IPS-NIHi7 (cell line): ENCODE results near the gene APEH.
"Not testable (repeated sequence)": the region's sequence is repeated elsewhere in the genome, so short reads cannot be mapped to it uniquely, and the experiment has no call there.

ENCODE experiments used
- DNase-seq: peaks from one replicate; pipeline ENCODE4 v3.0.0; 2012; ENCODE audit warnings: mixed read lengths; ENCODE audit errors: extremely low spot score

Gene APEH

DNA sequence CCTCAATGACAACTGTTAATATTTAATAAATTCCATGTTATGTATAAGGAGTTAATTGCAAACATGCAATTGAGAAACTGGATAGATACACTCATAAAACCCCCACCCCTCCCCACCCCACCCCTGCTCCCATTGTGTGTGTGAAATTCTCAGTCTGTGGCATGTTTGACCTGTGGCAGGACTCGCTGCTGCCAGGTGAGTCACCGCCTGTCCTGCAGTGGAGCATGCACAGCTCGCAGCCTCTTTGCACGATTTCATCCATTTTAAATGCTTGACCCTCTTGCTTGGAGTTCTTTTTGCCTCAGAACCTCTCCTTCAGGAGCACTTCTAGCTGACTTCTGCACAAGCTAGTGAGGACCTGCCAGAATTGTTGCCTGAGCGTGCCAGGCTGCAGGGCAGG lies 5.3 kb upstream of the APEH start:
- DNase-seq = no peak

- DNase-seq = no peak
These were observed 4.8 kb upstream of the APEH start for GRCh38 chr3:49669352-49669751.

GRCh38 chr3:49670940-49671290 lies 3.2 kb upstream of the APEH start:
- no peak for DNase-seq

GRCh38 chr3:49671291-49672288 lies 2.6 kb upstream of the APEH start:
- peak; percentile 91 for DNase-seq

- no peak for DNase-seq
These were observed 933 bp upstream of the APEH start for GRCh38 chr3:49673121-49673714.

GRCh38 chr3:49674497-49674983 lies 389 bp downstream of the APEH start:
- DNase-seq = no peak

GRCh38 chr3:49675912-49676311 lies 1.8 kb downstream of the APEH start:
- no peak for DNase-seq

GRCh38 chr3:49680493-49681231 lies 6.5 kb downstream of the APEH start:
- no peak for DNase-seq

GRCh38 chr3:49681232-49681522 lies 7.0 kb downstream of the APEH start:
- DNase-seq = no peak

DNA sequence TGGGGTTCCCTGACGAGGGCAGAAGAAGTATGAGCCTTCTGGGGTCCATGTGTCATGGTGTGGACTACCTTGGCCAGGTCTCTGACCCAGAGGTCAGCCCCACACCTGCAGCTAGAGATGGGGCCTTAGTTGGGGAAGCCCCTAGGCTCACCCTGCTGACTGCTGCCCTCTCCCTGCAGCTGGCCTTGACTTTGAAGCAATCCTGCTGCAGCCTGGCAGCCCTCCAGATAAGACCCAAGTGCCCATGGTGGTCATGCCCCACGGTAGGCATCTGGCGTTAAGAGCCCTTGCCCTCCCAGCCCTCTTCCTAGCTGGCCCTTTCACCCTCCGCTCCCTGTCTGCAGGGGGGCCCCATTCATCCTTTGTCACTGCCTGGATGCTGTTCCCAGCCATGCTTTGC lies 7.4 kb downstream of the APEH start:
- DNase-seq = no peak

DNA sequence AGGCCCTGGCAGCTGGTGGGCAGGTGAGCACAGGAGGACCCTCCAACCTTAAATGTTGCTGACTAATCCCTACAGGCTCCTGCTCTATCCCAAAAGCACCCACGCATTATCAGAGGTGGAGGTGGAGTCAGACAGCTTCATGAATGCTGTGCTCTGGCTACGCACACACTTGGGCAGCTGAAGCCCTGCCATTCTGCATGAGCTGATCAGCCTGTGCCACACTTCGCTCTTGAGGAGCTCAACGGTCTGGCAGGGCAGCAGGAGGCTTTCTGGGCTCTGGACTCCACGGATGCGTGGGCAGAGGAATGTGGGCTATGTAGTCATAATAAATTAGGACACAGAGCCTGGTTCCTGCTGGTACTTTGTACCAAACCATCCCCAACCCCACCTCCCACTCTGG lies 9.0 kb downstream of the APEH start:
- no peak for DNase-seq

- not testable (repeated sequence) for DNase-seq
These were observed 10.3 kb downstream of the APEH start for GRCh38 chr3:49684453-49684852.

DNA sequence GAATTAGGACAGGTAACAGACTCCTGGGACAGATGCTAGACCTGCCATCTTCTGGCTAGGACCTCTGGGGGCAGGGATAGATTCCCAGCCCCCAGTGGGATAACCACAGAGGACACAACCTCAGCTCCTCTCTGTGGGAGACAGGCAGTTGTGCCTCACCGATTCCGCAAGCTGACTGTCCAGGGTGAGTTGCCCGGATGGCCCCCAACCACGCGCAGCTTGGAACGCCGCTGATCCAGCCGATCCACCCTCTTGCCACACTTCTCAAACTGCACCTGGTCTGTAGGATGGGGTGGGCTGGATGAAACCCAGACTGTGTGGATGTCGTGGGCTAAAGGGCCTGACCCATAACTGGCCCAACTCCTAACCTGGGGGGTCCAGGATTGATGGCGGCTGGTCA lies 11.0 kb downstream of the APEH start:
- DNase-seq = not testable (repeated sequence)

DNA sequence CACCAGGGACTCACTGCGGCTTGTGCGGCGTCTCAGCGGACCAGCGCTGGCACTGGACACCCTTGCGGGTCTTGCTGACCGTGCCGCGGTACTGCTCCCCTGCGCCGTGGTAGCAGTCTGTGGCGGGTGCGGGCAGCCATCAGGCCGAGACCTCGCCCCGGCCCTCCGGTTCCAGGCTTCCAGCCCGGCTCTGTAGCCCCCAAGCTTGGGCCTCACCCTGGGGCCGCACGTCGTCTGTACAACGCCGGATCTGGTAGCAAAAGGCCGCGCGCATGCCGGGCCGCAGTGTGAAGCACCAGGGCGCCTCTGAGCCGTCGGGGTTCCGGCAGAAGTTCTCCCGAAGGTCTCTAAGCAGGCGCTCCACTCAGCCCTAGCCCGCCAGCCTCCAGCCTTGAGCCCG lies 11.7 kb downstream of the APEH start:
- not testable (repeated sequence) for DNase-seq

- peak; percentile 33 for DNase-seq
These were observed 12.2 kb downstream of the APEH start for GRCh38 chr3:49686346-49686745.

DNA sequence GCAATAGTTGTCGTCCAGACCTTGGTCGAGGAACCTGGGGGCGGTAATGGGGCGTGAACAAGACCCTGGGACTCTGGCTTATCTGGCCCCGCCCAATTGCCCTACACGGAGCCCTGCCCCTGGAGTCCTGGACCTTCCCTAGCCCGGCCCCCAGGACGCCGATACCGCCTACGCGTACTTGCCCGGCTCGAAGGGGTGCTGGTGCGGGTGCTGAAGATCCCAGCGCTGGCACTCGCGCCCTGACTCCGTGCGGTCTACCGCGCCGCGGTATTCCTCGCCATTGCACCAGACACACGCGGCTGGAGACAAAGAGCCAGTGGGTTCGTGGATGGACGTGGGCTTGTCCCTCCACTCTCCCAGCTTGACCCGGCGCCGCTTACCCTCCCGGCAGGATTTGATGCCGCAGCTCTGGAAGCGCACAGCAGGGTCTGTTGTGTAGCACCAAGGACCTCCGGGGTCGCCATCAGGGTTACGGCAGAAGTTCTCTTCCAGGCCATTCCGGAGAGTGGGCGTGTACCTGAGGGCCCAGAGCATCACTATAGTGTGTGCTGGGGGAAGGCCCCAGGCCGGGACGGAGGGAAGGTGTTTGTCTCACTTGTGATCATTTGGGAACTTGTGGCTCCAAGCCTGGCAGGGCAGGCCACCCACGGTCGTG lies 12.7 kb downstream of the APEH start:
- DNase-seq = peak; percentile 74

DNA sequence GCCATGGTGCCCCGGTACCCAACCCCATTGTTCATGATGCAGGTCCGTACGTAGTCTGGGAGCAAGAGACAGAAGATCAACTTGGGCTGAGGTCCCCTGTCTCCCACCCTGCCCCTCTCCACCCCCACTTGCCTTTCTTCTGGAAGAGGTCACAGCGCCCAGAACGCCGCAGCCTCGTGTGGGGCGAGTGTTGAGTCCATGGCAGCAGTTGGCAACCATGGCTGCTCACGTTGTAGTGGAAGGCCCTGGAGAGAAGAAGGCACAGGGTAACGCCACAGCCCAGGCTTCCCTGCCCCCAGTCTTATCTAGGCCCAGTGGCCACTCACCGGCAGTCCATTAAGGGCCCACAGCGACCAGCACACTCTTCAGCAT lies 13.3 kb downstream of the APEH start:
- not testable (repeated sequence) for DNase-seq

DNA sequence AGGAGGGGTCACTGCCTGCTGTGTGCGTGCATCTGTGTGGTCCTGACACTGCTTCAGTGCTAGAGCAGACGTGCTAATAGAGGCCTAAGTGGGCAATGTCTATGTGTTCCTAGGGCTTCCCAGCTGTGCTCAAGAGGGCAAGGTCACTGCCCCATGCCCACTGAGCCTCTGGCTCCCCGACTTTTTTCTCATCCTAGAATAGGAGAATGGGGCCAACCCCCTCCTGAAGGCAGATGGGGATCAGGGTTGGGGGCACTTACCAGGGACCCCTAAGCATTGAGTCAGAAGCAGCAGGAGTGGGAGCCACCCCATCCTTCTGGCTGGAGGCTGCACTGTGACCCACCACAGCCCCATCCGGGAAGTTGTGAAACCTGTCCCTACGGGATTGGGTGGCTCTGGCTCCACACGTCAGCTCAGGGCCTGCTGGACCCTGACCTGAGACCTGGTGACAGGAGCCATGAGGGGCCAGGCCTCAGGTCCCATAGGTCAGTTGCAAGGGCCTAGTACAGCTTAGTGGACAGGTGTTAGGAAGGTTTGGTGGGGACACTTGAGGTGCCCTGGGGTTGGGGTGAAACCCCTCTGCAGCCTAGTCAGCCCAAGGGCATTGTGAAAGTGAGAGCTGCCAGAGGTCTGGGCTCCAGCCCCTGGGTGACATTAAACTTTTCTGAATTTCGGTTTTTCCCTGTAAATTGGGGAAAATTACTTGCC lies 14.3 kb downstream of the APEH start:
- not testable (repeated sequence) for DNase-seq

DNA sequence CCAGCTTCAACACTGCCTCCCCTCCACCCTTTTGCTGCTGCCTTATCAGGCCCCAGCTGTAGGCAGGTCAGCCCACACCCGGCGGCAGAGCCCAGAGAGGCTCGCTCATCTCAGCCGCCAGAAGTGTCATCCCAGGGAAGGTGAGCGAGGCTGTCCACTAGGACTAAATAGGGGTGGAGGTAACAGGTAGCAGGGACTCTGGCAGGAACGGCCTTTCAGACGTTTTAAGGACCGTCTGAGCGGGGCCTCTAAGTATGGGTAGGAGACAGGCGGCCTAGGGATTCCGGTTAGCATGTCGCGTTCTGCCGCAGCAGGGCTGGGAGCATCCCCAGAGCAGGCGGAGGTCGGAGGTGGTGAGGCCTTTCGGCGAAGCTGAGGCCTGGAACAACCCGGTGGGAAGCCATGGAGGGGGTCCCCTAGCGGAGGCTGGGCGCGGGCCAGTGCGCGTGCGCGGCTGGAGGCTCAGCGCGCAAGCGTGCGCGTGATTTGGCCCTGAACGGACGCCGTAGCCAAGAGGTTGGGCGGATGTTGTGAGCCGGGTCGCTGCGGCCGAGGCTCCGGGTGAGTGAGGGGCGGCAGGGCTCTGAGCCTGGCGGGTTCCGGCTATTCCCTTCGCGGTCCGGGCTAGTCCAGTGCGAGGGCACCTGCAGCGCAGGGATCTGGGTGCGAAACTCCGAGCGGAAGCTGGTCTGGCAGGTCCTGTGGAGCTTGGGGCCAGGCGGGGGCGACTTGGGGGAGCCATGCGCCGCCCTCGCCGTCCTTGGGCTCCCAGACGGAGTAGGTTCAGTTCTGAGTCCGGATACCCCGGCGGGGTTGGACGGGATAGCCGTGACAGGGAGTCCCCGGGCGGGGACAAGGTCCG lies 15.1 kb downstream of the APEH start, which contains the start of the genes MST1 and RNF123:
MST1 (minus strand) TSS at position 429 of the 862 bp plus-strand sequence. CDS start 783 bp downstream, outside the sequence.
RNF123 (plus strand) TSS at position 512 of the 862 bp plus-strand sequence. CDS start 1,609 bp downstream, outside the sequence.
- DNase-seq = peak; percentile 93
